IPS-18c (cell line): Measurements from ENCODE around the gene TMEM14B.

Experiments used
- H3K4me3 ChIP-seq: 2 replicates; pipeline ENCODE4 v1.7.0; 2013; ENCODE audit warnings: low read depth, mild to moderate bottlenecking, low read length, moderate library complexity; ENCODE audit not compliant: insufficient read depth
- H3K9me3 ChIP-seq: one replicate; pipeline ENCODE4 v1.6.1; 2013; ENCODE audit warnings: mild to moderate bottlenecking, low read length, moderate library complexity; ENCODE audit not compliant: control insufficient read depth, insufficient read depth

TMEM14B gene

GRCh38 chr6:10793035-10793434 lies 45.4 kb downstream of the TMEM14B start:
- Histone ChIP-seq H3K9me3 (no peaks in the 10 kb centered on the region), H3K4me3 (no peak overlapping the region)

GRCh38 chr6:10793695-10794094 lies 46.1 kb downstream of the TMEM14B start:
- no peak overlapping the region for H3K4me3 ChIP-seq

GRCh38 chr6:10794239-10794638 lies 46.6 kb downstream of the TMEM14B start:
- H3K4me3 ChIP-seq: no peak overlapping the region
- no peaks in the 10 kb centered on the region for H3K9me3 ChIP-seq

More at GRCh38 chr6:10793695-10794094, 46.1 kb downstream of the TMEM14B start:
- H3K9me3 ChIP-seq: no peaks in the 10 kb centered on the region

GRCh38 chr6:10800810-10801209 lies 53.2 kb downstream of the TMEM14B start:
- no peak overlapping the region for H3K4me3 ChIP-seq

GRCh38 chr6:10801224-10801848 lies 53.7 kb downstream of the TMEM14B start:
- Histone ChIP-seq H3K4me3 (no peak overlapping the region), H3K9me3 (no peaks in the 10 kb centered on the region)

More at GRCh38 chr6:10800810-10801209, 53.2 kb downstream of the TMEM14B start:
- H3K9me3 ChIP-seq: no peaks in the 10 kb centered on the region
